Measurements from ENCODE around the gene SORCS2.

SORCS2 gene

GRCh38 chr4:7148337-7148736 lies 44.0 kb upstream of the SORCS2 start:
- no peaks in the 10 kb centered on the region for H3K36me3 ChIP-seq (ENCODE audit: control insufficient read depth in 1 of 2, insufficient read depth in 2 of 2, low read depth in 1 of 2, low read length in 2 of 2)
- peaks cover 53 to 59% of the 10 kb centered on the region in 2 experiments for H3K27me3 ChIP-seq (ENCODE audit: control insufficient read depth in 1 of 2, insufficient read depth in 1 of 2, low read length in 2 of 2)
- no peaks in the 10 kb centered on the region for H3K9me3 ChIP-seq (ENCODE audit: control insufficient read depth, low read length)
- H2AK5ac ChIP-seq (ENCODE audit: low read length, severe bottlenecking), result no peak overlapping the region
- no peak overlapping the region for H4K8ac ChIP-seq (ENCODE audit: low read length)
- H3K9ac ChIP-seq (ENCODE audit: low read length), result no peak overlapping the region
- H3K14ac ChIP-seq (ENCODE audit: low read length in 2 of 2), result no peak overlapping the region
- H3K79me1 ChIP-seq (replicated peaks; ENCODE audit: low read length, poor library complexity, severe bottlenecking), result no peaks in the 10 kb centered on the region
- 91% methylated on average over 11 of the region's 13 CpGs for WGBS
- no peak overlapping the region for H2BK15ac ChIP-seq (ENCODE audit: low read depth, poor library complexity, severe bottlenecking)
- no peak overlapping the region for H3K18ac ChIP-seq (ENCODE audit: low read depth in 1 of 2, low read length in 2 of 2)
- H2BK120ac ChIP-seq (ENCODE audit: low read depth, low read length), result no peak overlapping the region
- H2AFZ ChIP-seq (ENCODE audit: low read depth, low read length), result no peak overlapping the region
- H2BK12ac ChIP-seq (ENCODE audit: low read length in 2 of 2), result no peak overlapping the region
- no peak overlapping the region for H3K23ac ChIP-seq (ENCODE audit: low read length in 2 of 2)
- peaks cover 4% of the 10 kb centered on the region for H3K4me1 ChIP-seq (ENCODE audit: control insufficient read depth, insufficient read depth, low read depth, low read length)
- no peak overlapping the region for H3K4ac ChIP-seq (ENCODE audit: low read depth in 1 of 2, low read length in 2 of 2)
- no peak overlapping the region for H3K4me2 ChIP-seq (ENCODE audit: low read length, poor library complexity, severe bottlenecking)
- no peak overlapping the region for H4K91ac ChIP-seq (ENCODE audit: low read length)
- DNase-seq, result no peak
- no peak overlapping the region for H3K27ac ChIP-seq (ENCODE audit: low read length, poor library complexity, severe bottlenecking)
- no peak overlapping the region for H2BK5ac ChIP-seq (ENCODE audit: low read depth, low read length, poor library complexity, severe bottlenecking)
- no peak overlapping the region for H3K4me3 ChIP-seq (ENCODE audit: insufficient read depth in 1 of 2, low read depth in 1 of 2, low read length in 2 of 2)

GRCh38 chr4:7150036-7150635 lies 42.2 kb upstream of the SORCS2 start:
- H3K9ac ChIP-seq (ENCODE audit: low read length), result no peak overlapping the region
- no peak overlapping the region for H3K4me2 ChIP-seq (ENCODE audit: low read length, poor library complexity, severe bottlenecking)
- no peaks in the 10 kb centered on the region for H3K4me1 ChIP-seq (ENCODE audit: control insufficient read depth, insufficient read depth, low read depth, low read length)
- H3K18ac ChIP-seq (ENCODE audit: low read depth in 1 of 2, low read length in 2 of 2), result no peak overlapping the region
- H3K23ac ChIP-seq (ENCODE audit: low read length in 2 of 2), result no peak overlapping the region
- H3K36me3 ChIP-seq (ENCODE audit: control insufficient read depth in 1 of 2, insufficient read depth in 2 of 2, low read depth in 1 of 2, low read length in 2 of 2), result no peaks in the 10 kb centered on the region
- H2BK120ac ChIP-seq (ENCODE audit: low read depth, low read length), result no peak overlapping the region
- no peaks in the 10 kb centered on the region for H3K79me1 ChIP-seq (replicated peaks; ENCODE audit: low read length, poor library complexity, severe bottlenecking)
- no peak overlapping the region for H2AK5ac ChIP-seq (ENCODE audit: low read length, severe bottlenecking)
- peaks cover 61 to 74% of the 10 kb centered on the region in 2 experiments for H3K27me3 ChIP-seq (ENCODE audit: control insufficient read depth in 1 of 2, insufficient read depth in 1 of 2, low read length in 2 of 2)
- H3K27ac ChIP-seq (ENCODE audit: low read length, poor library complexity, severe bottlenecking), result no peak overlapping the region
- no peak for DNase-seq
- H3K4me3 ChIP-seq (ENCODE audit: insufficient read depth in 1 of 2, low read depth in 1 of 2, low read length in 2 of 2), result no peak overlapping the region
- H2BK12ac ChIP-seq (ENCODE audit: low read length in 2 of 2), result no peak overlapping the region
- no peak overlapping the region for H2AFZ ChIP-seq (ENCODE audit: low read depth, low read length)
- no peak overlapping the region for H3K4ac ChIP-seq (ENCODE audit: low read depth in 1 of 2, low read length in 2 of 2)
- H3K9me3 ChIP-seq (ENCODE audit: control insufficient read depth, low read length), result no peaks in the 10 kb centered on the region
- H3K14ac ChIP-seq (ENCODE audit: low read length in 2 of 2), result no peak overlapping the region
- H4K91ac ChIP-seq (ENCODE audit: low read length), result no peak overlapping the region
- H2BK15ac ChIP-seq (ENCODE audit: low read depth, poor library complexity, severe bottlenecking), result no peak overlapping the region
- H4K8ac ChIP-seq (ENCODE audit: low read length), result no peak overlapping the region
- H2BK5ac ChIP-seq (ENCODE audit: low read depth, low read length, poor library complexity, severe bottlenecking), result no peak overlapping the region
- 92% methylated on average over 20 of the region's 20 CpGs for WGBS

- DNase-seq, result no peak
- H4K91ac ChIP-seq (ENCODE audit: low read length), result no peak overlapping the region
- H3K4me1 ChIP-seq (ENCODE audit: control insufficient read depth, insufficient read depth, low read depth, low read length), result peaks cover 4% of the 10 kb centered on the region
- no peak overlapping the region for H3K9ac ChIP-seq (ENCODE audit: low read length)
- no peak overlapping the region for H3K18ac ChIP-seq (ENCODE audit: low read depth in 1 of 2, low read length in 2 of 2)
- H3K36me3 ChIP-seq (ENCODE audit: control insufficient read depth in 1 of 2, insufficient read depth in 2 of 2, low read depth in 1 of 2, low read length in 2 of 2), result no peaks in the 10 kb centered on the region
- H2AFZ ChIP-seq (ENCODE audit: low read depth, low read length), result no peak overlapping the region
- H3K9me3 ChIP-seq (ENCODE audit: control insufficient read depth, low read length), result no peaks in the 10 kb centered on the region
- no peak overlapping the region for H3K27ac ChIP-seq (ENCODE audit: low read length, poor library complexity, severe bottlenecking)
- H3K4ac ChIP-seq (ENCODE audit: low read depth in 1 of 2, low read length in 2 of 2), result no peak overlapping the region
- no peak overlapping the region for H2AK5ac ChIP-seq (ENCODE audit: low read length, severe bottlenecking)
- no peak overlapping the region for H2BK15ac ChIP-seq (ENCODE audit: low read depth, poor library complexity, severe bottlenecking)
- H4K8ac ChIP-seq (ENCODE audit: low read length), result no peak overlapping the region
- H3K23ac ChIP-seq (ENCODE audit: low read length in 2 of 2), result no peak overlapping the region
- 86% methylated on average over 12 of the region's 13 CpGs for WGBS
- H3K79me1 ChIP-seq (replicated peaks; ENCODE audit: low read length, poor library complexity, severe bottlenecking), result no peaks in the 10 kb centered on the region
- H2BK5ac ChIP-seq (ENCODE audit: low read depth, low read length, poor library complexity, severe bottlenecking), result no peak overlapping the region
- no peak overlapping the region for H3K4me2 ChIP-seq (ENCODE audit: low read length, poor library complexity, severe bottlenecking)
- H3K4me3 ChIP-seq (ENCODE audit: insufficient read depth in 1 of 2, low read depth in 1 of 2, low read length in 2 of 2), result no peak overlapping the region
- H3K27me3 ChIP-seq (ENCODE audit: control insufficient read depth in 1 of 2, insufficient read depth in 1 of 2, low read length in 2 of 2), result peaks cover 56 to 69% of the 10 kb centered on the region in 2 experiments
- H2BK12ac ChIP-seq (ENCODE audit: low read length in 2 of 2), result no peak overlapping the region
- H2BK120ac ChIP-seq (ENCODE audit: low read depth, low read length), result no peak overlapping the region
- H3K14ac ChIP-seq (ENCODE audit: low read length in 2 of 2), result no peak overlapping the region
Observed at GRCh38 chr4:7151668-7152227, 40.6 kb upstream of the SORCS2 start.

GRCh38 chr4:7153711-7154110 lies 38.6 kb upstream of the SORCS2 start:
- Histone ChIP-seq H2BK15ac (ENCODE audit: low read depth, poor library complexity, severe bottlenecking) (no peak overlapping the region), H3K4ac (ENCODE audit: low read depth in 1 of 2, low read length in 2 of 2) (no peak overlapping the region), H2AFZ (ENCODE audit: low read depth, low read length) (no peak overlapping the region), H2BK5ac (ENCODE audit: low read depth, low read length, poor library complexity, severe bottlenecking) (no peak overlapping the region), H3K4me3 (ENCODE audit: insufficient read depth in 1 of 2, low read depth in 1 of 2, low read length in 2 of 2) (no peak overlapping the region), H3K79me1 (replicated peaks; ENCODE audit: low read length, poor library complexity, severe bottlenecking) (no peaks in the 10 kb centered on the region), H3K14ac (ENCODE audit: low read length in 2 of 2) (no peak overlapping the region), H3K18ac (ENCODE audit: low read depth in 1 of 2, low read length in 2 of 2) (no peak overlapping the region), H3K4me1 (ENCODE audit: control insufficient read depth, insufficient read depth, low read depth, low read length) (peaks cover 6% of the 10 kb centered on the region), H2BK12ac (ENCODE audit: low read length in 2 of 2) (no peak overlapping the region), H3K4me2 (ENCODE audit: low read length, poor library complexity, severe bottlenecking) (no peak overlapping the region), H3K27me3 (ENCODE audit: control insufficient read depth in 1 of 2, insufficient read depth in 1 of 2, low read length in 2 of 2) (peaks cover 54 to 73% of the 10 kb centered on the region in 2 experiments), H3K9ac (ENCODE audit: low read length) (no peak overlapping the region), H3K36me3 (ENCODE audit: control insufficient read depth in 1 of 2, insufficient read depth in 2 of 2, low read depth in 1 of 2, low read length in 2 of 2) (no peaks in the 10 kb centered on the region), H4K8ac (ENCODE audit: low read length) (no peak overlapping the region), H2AK5ac (ENCODE audit: low read length, severe bottlenecking) (no peak overlapping the region), H4K91ac (ENCODE audit: low read length) (no peak overlapping the region), H3K27ac (ENCODE audit: low read length, poor library complexity, severe bottlenecking) (no peak overlapping the region), H3K23ac (ENCODE audit: low read length in 2 of 2) (no peak overlapping the region), H3K9me3 (ENCODE audit: control insufficient read depth, low read length) (no peaks in the 10 kb centered on the region), H2BK120ac (ENCODE audit: low read depth, low read length) (no peak overlapping the region)
- 85% methylated on average over 7 of the region's 7 CpGs for WGBS
- no peak for DNase-seq

All from mesenchymal stem cell (in vitro differentiated cells and primary cell).